ENCODE data around the gene CDK16. TPM values are rescaled to one million over a fixed set of nuclear protein-coding genes. Genes with fewer than 3 reads are reported as not detected.

CDK16 gene
- total and polyA plus RNA-seq, 2 donors (not counting 1 experiment from before 2014, with no cell fraction given) = 57.6 to 104 TPM

GRCh38 chrX:47231167-47231566 is 12.7 kb downstream of the CDK16 start:
- H3K27ac ChIP-seq (ENCODE audit: insufficient read depth, low read length) = no peak overlapping the region

GRCh38 chrX:47232197-47232802 is 13.8 kb downstream of the CDK16 start:
- H3K79me2 ChIP-seq (ENCODE audit: control insufficient read depth, insufficient read depth, low read length) = peaks cover 33% of the 10 kb centered on the region
- no peaks in the 10 kb centered on the region for H3K9me3 ChIP-seq (ENCODE audit: control insufficient read depth, insufficient read depth, low read depth, low read length)
- peak overlapping the region; percentile 94 for H3K27ac ChIP-seq (ENCODE audit: insufficient read depth, low read length)
- H4K20me1 ChIP-seq (ENCODE audit: control insufficient read depth, extremely low read depth, insufficient read depth, low read length) = no peaks in the 10 kb centered on the region
- peaks cover 2% of the 10 kb centered on the region for H3K36me3 ChIP-seq (ENCODE audit: control insufficient read depth, insufficient read depth, low read length)
- no peak for DNase-seq (ENCODE audit: low read depth in 2 of 2)
- TF ChIP-seq CTCF (conservative IDR thresholded peaks at IDR 0.05 in 1 of 2, IDR thresholded peaks at IDR 0.05 in 1 of 2; ENCODE audit: low read depth in 1 of 2, low read length in 2 of 2) (no peak), EZH2 (IDR thresholded peaks at IDR 0.05; ENCODE audit: low read length, missing control alignments) (no peak)
- peak overlapping the region; percentile 79 for H3K9ac ChIP-seq (ENCODE audit: insufficient read depth, low read length)
- peak overlapping the region; percentile 13 for H2AFZ ChIP-seq (ENCODE audit: low read length)
- peak overlapping the region; percentile 46 to 72 (median 72) for H3K4me3 ChIP-seq (replicated peaks in 1 of 4; ENCODE audit: control extremely low read depth in 1 of 4, insufficient read depth in 1 of 4, low read depth in 3 of 4, low read length in 4 of 4)
- no peaks in the 10 kb centered on the region for H3K4me1 ChIP-seq (ENCODE audit: control insufficient read depth, extremely low read depth, insufficient read depth, low read length)
- H3K27me3 ChIP-seq (ENCODE audit: control insufficient read depth, insufficient read depth, low read length) = no peaks in the 10 kb centered on the region
- peak overlapping the region; percentile 74 for H3K4me2 ChIP-seq (ENCODE audit: extremely low read depth, insufficient read depth, low read length)

More at GRCh38 chrX:47231167-47231566, 12.7 kb downstream of the CDK16 start:
- Histone ChIP-seq H3K4me2 (ENCODE audit: extremely low read depth, insufficient read depth, low read length) (no peak overlapping the region), H3K4me3 (replicated peaks in 1 of 4; ENCODE audit: control extremely low read depth in 1 of 4, insufficient read depth in 1 of 4, low read depth in 3 of 4, low read length in 4 of 4) (no peak overlapping the region), H3K4me1 (ENCODE audit: control insufficient read depth, extremely low read depth, insufficient read depth, low read length) (no peaks in the 10 kb centered on the region), H3K9ac (ENCODE audit: insufficient read depth, low read length) (no peak overlapping the region), H4K20me1 (ENCODE audit: control insufficient read depth, extremely low read depth, insufficient read depth, low read length) (no peaks in the 10 kb centered on the region), H3K27me3 (ENCODE audit: control insufficient read depth, insufficient read depth, low read length) (no peaks in the 10 kb centered on the region), H3K79me2 (ENCODE audit: control insufficient read depth, insufficient read depth, low read length) (peaks cover 22% of the 10 kb centered on the region), H2AFZ (ENCODE audit: low read length) (no peak overlapping the region), H3K36me3 (ENCODE audit: control insufficient read depth, insufficient read depth, low read length) (peaks cover 7% of the 10 kb centered on the region), H3K9me3 (ENCODE audit: control insufficient read depth, insufficient read depth, low read depth, low read length) (no peaks in the 10 kb centered on the region)
- DNase-seq (ENCODE audit: low read depth in 2 of 2) = no peak
- TF ChIP-seq EZH2 (IDR thresholded peaks at IDR 0.05; ENCODE audit: low read length, missing control alignments) (no peak), CTCF (conservative IDR thresholded peaks at IDR 0.05 in 1 of 2, IDR thresholded peaks at IDR 0.05 in 1 of 2; ENCODE audit: low read depth in 1 of 2, low read length in 2 of 2) (no peak)

GRCh38 chrX:47232803-47233332 is 14.4 kb downstream of the CDK16 start, which contains the start of gene USP11:
USP11 (plus strand) TSS chrX:47233009; CDS start chrX:47233044, 35 bp downstream.
- Histone ChIP-seq H3K4me2 (ENCODE audit: extremely low read depth, insufficient read depth, low read length) (peak within 1 kb of the TSS; percentile 74), H3K36me3 (ENCODE audit: control insufficient read depth, insufficient read depth, low read length) (peaks cover 2% of the 10 kb centered on the region), H3K9me3 (ENCODE audit: control insufficient read depth, insufficient read depth, low read depth, low read length) (no peaks in the 10 kb centered on the region), H3K4me3 (replicated peaks in 1 of 4; ENCODE audit: control extremely low read depth in 1 of 4, insufficient read depth in 1 of 4, low read depth in 3 of 4, low read length in 4 of 4) (peak within 1 kb of the TSS; percentile 55 to 91 (median 72)), H3K4me1 (ENCODE audit: control insufficient read depth, extremely low read depth, insufficient read depth, low read length) (no peaks in the 10 kb centered on the region), H3K27me3 (ENCODE audit: control insufficient read depth, insufficient read depth, low read length) (no peaks in the 10 kb centered on the region), H4K20me1 (ENCODE audit: control insufficient read depth, extremely low read depth, insufficient read depth, low read length) (no peaks in the 10 kb centered on the region), H3K9ac (ENCODE audit: insufficient read depth, low read length) (peak within 1 kb of the TSS; percentile 79), H2AFZ (ENCODE audit: low read length) (peak within 1 kb of the TSS; percentile 13), H3K79me2 (ENCODE audit: control insufficient read depth, insufficient read depth, low read length) (peaks cover 34% of the 10 kb centered on the region), H3K27ac (ENCODE audit: insufficient read depth, low read length) (peak within 1 kb of the TSS; percentile 94)
- TF ChIP-seq CTCF (conservative IDR thresholded peaks at IDR 0.05 in 1 of 2, IDR thresholded peaks at IDR 0.05 in 1 of 2; ENCODE audit: low read depth in 1 of 2, low read length in 2 of 2) (no peak), EZH2 (IDR thresholded peaks at IDR 0.05; ENCODE audit: low read length, missing control alignments) (no peak)
- peak; percentile 42 to 60 for DNase-seq (ENCODE audit: low read depth in 2 of 2)
